ENCODE data around the gene ZC3HAV1.
"Not testable (repeated sequence)": the region's sequence is repeated elsewhere in the genome, so short reads cannot be mapped to it uniquely, and the experiment has no call there.

ZC3HAV1 gene

DNA sequence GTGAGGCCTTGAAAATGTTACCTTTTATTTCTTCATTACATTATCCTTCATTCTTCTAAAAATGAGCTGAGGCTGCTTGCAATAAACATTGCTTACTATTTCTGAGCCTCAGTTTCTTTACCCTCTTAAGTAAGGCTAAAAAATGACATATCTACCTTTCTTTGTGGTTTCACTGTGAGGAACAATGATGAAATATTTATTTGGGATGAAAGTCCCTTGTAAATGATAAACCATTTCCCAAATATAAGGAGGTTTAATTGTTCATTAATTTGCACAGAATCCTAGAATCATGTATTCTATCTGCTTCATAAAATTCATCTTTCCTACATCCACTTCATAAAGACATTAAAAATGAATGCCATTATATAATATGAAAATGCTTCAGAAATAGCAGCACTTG, 27.9 kb downstream of the ZC3HAV1 start:
- no peak for DNase-seq

DNA sequence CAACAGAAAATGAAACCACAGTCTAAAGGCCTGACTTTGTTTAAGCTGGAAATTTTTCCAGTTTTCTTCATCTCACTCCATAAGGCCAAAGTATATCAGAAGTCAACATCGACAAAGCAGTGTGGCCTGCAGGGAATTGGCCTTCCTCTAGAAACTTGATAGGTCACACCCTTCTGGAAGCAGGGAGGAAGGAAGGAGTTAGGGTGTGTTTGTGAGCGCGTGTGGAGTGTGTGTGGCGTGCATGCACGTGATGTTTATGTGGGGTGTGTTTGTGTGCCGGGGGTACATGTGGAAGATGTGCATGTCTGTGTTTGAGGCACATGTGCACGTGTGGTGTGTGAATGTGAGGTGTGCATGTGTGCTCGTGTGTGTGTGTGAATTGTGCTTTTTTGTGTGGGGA, 28.6 kb downstream of the ZC3HAV1 start:
- no peak for DNase-seq

DNA sequence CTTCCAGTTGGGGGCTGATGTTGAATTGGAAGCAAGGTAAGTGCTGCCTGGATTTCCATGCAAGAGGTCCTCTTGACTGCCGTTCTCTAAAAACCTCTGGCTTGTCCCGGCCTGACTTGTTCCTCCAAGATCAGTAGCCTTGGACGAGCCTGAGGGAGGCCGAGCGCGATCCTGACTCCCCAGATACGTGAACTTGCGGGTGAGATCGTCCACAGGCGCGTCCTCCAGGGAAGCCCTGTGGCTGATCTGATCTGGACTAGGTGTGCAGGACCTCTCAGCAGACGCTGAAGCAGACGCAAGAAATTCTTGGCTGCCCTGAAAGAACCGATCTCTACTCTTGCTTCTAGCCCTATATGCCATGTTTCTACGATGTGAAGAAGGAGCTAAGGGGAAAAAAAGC, 29.7 kb downstream of the ZC3HAV1 start:
- no peak for DNase-seq

DNA sequence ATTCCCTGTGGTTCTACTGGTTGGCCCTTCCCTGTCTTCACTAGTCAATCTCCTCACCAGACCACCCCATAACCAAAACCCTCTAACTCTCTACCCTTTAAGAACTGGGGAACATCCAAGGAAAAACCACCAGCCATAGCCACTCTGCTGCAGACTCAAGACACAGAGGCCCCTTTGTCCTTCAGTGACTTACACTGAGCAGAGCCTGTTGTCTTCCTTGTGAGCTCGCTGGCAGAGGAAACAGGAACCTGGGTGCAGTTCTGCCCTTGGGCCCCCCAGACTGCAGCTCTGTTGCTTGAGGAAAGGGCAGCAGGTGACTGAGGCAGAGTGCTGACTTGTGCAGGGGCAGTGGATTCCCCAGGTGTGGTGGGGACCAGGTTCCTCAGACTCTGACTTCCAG, 30.6 kb downstream of the ZC3HAV1 start:
- DNase-seq: no peak

DNA sequence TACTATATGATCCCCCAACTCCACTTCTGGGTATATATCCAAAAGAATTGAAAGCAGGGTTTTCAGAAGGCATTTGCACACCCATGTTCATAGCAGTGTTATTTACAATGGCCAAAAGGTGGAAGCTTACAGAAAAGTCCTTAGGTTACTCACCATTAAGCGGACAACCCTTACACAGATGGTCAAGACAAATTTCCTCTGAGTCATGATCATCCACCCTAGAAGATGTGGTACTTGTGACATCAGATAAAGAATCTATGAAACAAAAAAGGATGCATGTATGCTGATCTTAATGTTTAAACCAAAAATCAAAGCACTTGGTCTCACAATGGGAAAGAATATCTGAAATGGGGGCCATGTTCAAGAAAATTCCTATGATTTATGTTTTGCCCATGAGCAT, 31.1 kb downstream of the ZC3HAV1 start:
- DNase-seq: no peak

DNA sequence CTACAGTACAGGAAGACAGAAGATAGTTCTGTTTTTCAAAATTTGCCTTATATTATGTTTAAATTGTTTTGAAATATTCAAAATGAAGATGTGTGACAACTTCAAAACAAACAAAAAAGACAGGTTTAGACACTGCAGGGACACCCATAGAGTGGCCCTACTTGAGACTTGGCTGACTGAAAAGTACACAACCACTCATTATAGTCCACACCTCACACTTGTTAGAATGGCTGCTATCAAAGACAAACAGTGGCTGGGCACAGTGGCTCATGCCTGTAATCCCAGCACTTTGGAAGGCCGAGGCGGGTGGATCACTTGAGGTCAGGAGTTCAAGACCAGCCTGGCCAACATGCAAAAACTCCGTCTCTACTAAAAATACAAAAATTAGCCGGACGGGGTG, 31.8 kb downstream of the ZC3HAV1 start:
- DNase-seq: not testable (repeated sequence)

DNA sequence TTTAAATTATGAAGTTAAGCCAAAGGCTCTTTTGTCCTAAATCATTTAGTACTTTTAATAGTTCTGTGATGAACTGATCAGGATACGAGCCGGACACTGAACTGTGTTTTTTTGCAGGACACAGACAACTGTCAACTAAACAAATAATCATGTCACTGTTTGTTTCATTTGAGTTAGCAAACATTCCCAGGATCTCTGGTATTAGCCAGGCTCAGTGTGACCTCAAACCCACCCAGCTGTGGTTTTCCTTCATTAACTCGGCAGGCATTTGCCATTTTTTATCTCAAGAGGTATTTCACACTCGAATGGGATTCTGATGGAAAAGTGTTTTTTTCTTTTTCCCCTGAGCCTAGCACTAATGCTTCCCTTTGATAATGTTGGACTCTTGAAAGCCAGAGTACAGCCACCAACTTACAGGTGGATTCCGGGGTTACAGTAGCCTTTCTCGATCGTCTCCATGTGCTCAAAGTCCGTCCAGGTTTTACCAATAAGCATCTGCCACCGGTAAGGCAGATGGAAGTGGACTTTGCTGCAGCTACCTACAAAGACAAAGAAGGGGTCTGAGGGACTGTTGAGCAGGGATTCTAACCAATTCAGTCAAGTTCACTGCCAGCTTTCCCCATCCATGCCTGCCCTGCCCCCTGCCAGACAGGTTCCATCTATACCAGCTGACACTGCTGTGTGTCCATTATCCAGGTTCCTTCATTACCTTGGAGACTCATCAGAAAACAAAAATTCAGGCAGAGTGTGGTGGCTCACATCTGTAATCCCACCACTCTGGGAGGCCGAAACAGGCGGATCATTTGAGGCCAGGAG, 33.4 kb downstream of the ZC3HAV1 start:
- no peak for DNase-seq

DNA sequence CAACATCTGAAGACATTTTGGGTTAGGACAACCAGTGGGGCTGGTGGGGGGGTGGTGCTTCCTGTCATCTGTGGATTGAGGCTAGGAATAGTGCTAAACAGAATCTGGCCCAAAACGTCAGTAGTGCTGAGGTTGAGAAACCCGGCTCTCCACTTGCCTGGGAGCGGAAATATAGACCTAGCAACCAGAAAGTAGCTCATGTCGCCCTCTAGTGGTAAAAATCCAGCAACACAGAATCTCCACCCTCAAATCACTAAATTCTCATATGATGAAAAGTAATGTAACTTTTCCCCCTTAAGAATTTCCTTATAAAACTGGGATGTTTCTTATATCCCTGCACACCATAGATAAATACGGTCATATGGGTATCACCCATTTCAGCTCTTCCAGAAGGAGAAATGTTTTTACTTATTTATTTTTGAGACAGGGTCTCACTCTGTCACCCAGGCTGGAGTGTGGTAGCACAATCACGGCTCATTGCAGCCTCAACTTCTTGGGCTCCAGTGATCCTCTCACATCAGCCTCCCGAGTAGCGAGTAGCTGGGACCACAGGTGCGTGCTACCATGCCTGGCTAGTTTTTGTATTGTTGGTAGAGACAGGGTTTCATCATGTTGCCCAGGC, 34.4 kb downstream of the ZC3HAV1 start:
- DNase-seq: peak; percentile 89

DNA sequence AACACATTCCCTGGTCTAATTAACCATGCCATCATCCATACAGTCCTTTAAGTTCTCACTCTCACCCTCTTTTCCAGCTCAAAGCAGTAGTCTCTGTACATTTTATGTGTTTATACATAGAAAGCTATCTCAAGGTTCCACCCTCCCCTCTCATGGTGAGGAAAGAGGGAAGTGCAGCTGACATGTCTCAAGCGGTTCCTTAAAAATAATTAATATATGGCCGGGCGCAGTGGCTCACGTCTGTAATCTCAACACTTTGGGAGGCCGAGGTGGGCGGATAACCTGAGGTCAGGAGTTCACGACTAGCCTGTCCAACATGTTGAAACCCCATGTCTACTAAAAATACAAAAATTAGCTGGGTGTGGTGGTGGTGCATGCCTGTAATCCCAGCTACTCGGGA, 36.7 kb downstream of the ZC3HAV1 start:
- DNase-seq: no peak

DNA sequence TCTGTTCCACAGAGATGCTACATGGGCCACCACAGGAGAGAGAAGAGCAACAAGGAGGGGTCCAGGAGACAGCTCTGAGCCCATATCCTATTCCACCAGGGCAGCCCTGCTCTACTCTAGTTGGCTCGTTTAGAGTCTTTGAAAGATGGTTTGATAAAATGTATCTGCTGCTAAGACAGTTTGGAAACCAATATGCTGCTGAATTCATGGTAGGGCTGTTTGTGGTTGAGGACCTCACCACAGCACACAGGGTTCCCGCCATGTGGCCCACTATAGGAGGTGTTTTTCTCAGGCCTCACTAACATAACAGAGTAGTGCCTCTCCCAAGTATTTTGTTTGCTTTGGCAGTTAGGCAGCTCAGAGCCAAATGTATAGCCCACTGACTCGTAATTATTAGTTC, 37.8 kb downstream of the ZC3HAV1 start:
- DNase-seq: peak; percentile 48

DNA sequence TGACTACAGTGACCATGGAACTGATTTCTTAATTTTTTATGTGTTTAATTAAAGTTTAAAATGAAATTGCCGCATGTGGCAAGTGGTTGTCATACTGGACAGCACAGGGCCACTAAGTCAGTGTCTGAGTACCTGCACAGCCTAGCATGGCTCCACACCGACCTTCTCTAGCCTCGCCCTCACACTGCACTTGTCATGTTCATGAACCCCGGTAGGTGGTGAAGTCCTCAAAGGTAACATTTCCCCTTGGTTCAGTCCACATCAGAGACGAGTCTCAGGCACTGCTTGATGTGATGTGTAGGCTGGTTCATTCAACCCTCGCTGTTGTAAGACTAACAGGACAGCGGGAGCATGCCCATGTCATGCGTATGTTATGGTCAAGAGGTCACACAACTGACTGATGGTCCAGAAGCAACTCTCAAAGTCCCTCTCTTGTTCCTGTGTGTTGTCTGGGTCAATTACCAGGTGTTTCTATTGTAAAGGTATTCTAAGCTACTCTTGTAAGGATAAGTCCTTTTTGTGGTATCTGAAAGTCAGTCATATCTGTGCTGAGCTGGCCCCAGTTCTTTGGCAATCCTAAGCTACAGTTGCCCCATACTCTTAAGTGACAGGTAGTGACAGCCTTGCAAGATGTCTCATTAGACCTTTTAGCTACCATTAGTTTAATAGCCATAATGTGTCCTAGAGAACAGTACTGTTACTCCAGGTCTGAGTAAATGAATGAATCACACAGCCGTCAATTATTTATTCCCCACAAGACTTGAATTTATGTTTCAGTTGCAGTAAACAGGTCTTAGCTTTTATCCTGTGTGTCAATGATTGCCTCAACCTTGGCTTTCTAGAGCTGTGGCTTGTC, 40.7 kb downstream of the ZC3HAV1 start:
- no peak for DNase-seq

DNA sequence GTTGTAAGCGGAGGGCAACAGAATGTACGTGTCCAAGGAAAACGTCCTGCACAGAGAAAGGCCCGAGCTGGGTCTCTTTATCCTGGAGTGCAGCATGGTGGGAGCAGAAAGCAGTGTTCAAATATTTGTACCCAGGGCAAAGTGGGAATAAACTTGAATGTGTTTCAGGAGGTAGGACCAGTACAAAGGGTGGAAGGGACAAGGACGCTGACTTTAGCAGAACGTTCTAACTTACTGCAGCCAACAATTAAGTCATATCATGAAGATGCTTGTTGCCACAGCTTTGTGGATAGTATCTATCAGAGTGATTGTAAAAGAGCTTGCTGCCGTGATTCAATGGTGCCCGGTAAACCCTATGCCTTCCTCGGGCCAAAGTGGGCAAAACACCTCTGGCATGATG, 43.2 kb downstream of the ZC3HAV1 start:
- DNase-seq: no peak

DNA sequence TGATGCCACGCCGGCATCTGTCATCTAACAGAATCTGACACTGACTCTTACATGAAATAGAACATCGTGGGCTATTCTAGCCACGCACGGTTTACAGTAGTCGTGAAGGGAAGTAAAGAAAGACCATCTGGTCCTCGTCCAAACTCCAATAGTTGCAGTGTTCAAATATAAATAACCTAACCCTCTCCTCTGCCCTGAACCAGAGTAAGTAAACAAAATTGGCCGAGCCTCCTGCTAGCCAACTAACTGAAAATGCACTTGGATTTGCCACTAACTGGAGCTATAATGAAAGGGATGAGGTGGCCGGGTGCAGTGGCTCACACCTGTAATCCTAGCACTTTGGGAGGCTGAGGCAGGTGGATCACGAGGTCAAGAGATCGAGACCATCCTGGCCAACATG, 44.2 kb downstream of the ZC3HAV1 start:
- no peak for DNase-seq

DNA sequence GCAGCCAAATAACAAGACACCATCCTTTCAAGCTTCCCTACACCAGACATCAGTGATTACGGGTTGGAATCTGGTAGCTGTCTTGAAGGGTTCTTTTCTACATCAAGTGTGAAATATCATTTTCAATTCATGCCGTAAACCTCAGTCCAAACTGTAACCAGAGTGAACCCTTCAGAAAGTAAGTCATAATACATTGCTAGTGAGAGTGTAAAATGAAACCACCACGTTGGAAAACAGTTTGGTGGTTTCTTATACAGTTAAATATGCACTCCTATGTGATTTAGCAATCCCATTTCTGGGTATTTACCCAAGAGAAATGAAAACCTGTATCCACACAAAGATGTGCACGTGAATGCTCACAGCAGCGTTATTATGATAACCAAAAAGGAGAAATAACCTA, 48.1 kb downstream of the ZC3HAV1 start:
- no peak for DNase-seq

DNA sequence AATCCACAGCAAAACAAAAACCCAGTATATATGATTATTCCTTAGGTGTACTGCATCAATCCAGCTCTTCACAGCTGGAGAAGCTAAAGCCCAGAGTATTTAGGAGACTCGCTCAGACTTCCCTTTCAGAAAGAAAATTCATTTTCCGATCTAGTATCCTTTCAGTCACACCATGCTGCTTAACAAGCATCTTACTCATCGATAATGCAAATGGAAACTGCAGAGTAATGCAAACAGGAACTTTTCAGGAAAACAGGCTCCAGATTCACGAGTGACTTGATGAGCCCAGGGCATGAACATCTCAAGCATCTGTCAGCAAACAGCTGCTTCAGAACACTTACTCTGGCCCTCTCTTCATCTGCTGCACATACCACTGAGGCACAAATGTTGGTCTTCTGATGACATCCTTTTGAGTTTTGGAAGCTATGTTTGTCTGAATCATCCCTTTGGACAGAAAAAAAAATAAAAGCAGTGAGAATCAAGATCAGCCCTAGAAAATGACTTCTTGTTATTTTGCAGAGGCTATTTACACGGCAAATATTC, 48.8 kb downstream of the ZC3HAV1 start:
- DNase-seq: no peak

DNA sequence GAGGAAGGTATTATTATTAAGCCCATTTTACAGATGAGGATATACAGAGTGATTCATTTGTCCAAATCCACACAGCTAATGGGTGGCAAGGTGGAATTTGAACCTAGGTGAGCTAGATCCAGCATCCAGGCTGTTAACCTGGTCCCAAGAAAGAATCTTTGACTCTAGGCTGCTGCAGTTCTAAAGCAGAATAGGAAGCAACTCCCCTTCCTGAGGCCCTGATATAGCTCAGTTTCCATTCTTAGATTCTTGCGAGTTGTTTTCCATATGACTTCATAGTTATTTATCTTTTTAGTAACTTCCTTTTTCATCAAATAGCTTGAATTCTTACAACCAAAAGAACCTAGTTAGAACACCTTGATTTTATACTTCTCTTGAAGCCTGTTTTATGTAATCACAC, 49.6 kb downstream of the ZC3HAV1 start:
- DNase-seq: no peak

DNA sequence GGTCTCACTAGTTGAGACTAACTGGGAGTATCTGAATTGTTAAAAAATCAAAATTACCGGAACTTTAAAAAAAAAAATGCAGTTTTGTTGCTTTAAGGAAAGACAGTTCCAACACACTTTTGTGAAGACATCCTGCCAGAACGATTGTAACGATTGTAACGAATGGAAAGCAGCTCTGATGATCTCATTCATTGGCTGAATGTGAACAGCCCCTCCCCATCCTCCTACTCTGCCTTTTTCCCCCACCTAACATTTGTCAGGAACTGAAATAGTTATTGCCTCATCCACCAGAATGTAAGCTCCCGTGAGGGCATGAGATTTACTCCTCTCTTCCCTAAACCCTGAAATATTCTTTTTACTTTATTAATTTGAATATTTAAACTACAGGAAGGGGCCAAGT, 50.6 kb downstream of the ZC3HAV1 start:
- DNase-seq: no peak

DNA sequence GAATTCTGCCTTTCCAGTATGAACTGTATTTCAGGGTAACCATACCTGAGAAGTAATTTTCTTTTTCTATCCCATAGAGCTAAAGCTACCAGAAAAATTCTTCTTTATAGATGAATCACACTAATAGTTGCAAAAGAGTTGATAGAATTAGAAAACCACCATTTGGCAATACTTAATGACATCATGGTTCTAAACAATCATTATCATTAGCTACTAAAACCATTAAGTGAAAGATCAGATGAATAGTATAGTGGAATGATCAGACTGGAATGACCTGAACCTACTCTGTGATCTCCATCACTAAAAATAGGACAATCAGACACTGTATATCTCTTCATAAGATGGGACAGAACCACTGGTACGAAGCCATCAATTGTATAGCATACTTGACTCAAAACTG, 53.8 kb downstream of the ZC3HAV1 start:
- DNase-seq: no peak

DNA sequence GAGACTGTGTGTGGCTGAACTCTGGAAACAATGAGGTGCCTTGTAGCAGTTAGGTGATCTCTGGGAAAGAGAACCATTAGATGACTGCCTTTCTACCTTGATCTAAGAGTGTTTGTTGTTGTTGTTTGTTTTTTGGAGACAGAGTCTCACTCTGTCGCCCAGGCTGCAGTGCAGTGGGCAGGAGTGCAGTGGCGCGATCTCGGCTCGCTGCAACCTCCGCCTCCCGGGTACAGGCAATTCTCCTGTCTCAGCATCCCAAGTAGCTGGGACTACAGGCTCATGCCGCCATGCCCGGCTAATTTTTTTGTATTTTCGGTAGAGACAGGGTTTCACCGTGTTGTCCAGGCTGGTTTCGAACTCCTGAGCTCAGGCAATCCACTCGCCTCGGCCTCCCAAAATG, 54.9 kb downstream of the ZC3HAV1 start:
- DNase-seq: not testable (repeated sequence)

DNA sequence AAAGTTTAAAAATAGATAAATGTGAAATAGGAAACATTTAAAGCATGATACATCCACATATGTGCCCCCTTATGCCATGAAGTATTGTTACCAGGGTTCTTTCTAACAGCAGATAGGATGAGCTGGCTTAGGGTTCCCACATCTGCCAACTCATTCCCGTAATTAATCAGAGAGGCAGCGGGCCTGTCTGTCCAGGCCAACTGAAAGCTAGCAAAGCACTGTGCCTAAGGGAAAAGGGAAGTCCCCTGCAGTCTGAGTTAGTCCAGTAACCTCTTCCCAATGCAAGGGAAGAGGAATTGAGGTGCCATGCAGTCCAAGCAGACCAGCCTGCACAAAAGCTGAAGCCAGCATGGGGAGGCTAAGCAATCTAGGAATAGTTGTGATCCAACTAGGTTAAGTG, 55.4 kb downstream of the ZC3HAV1 start:
- no peak for DNase-seq

DNA sequence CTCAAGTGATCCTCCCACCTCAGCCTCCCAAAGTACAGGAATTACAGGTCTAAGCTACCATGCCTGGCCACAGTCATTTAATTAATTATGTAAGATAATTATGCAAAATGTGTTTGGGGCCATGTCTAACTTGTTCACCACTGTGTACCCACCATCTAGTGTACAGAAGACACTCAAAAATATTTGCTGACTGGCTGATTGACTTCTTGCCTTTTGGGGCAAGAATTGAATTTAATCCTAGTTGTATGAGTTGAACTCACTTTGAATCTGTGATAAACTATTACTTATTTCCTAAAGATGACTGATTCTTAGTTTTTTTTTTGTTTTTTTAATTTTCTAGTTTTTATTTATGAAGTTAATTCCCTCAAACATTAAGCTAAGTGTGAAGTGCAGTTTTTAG, 57.9 kb downstream of the ZC3HAV1 start:
- DNase-seq: no peak

DNA sequence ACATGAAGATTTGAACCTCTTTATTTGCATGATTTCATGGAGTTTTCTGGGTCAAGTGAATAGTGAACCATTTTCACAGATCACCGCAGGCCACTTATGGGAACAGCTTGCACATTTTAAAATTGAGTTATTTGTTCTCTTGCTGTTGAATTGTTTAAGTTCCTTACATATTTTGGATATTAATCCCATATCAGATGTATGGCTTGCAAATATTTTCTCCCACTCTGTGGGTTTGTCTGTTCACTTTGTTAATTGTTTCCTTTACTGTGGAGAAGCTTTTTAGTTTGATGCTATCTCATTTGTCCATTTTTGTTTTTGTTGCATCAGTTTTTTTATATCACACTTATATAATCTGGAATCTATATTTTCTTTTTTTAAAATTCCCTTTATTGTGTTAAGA, 59.6 kb downstream of the ZC3HAV1 start:
- no peak for DNase-seq

DNA sequence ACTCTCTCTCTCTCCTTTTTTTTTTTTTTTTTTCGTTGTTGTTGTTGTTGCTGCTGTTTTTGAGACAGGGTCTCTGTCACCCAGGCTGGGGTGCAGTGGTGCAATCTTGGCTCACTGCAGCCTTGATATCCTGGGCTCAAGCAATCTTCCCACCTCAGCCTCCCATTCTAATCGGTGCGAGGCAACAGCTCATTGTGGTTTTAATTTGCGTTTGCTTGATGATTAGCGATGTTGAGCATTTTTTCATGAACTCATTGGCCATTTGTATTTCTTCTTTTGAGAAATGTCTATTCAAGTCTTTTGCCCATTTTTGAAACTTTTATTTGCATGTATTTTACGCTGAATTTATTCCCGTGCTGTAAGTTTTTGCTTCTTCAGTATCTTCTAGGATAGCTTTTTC, 60.4 kb downstream of the ZC3HAV1 start:
- no peak for DNase-seq

DNA sequence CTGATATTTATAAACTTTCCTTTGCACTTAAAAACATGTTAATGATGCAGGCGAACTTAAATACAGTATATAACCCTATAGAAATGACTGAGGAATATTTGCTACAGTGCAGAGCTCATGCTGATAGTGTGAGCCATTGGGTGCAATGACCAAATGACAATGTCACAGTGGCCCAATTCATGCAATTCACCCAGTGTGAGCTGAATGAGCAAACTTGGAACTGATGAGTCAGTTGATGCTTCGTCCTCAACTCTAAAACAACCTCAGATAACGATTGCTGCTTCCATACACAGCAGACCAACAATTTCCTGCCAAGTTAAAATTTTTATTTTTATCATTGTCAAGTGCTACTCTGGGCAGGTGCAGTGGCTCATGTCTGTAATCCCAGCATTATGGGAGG, 61.5 kb downstream of the ZC3HAV1 start:
- no peak for DNase-seq
